CD14-positive monocyte (primary cell): ENCODE data around the gene C12orf75. TPM values are rescaled to one million over a fixed set of nuclear protein-coding genes. Genes with fewer than 3 reads are reported as not detected.

Experiments
- DNase-seq, 3 donors: peaks; one replicate each; pipeline ENCODE4 v3.0.0-alpha.2; 2011 to 2022
- H2AFZ ChIP-seq: 2 replicates; pipeline ENCODE4 v1.6.0; 2012; ENCODE audit warnings: mild to moderate bottlenecking, low read depth, low read length, inconsistent platforms; ENCODE audit not compliant: insufficient read depth, poor library complexity, severe bottlenecking
- H3K27ac ChIP-seq, 2 donors: 1 replicate in 1 of 2; 2 replicates in 1 of 2; pipeline ENCODE4 v1.5.1; 2012 to 2013; ENCODE audit warnings: low read length in 2 of 2, control low read depth in 1 of 2, inconsistent platforms in 1 of 2, low read depth in 1 of 2, mild to moderate bottlenecking in 1 of 2
- H3K27me3 ChIP-seq, 2 donors: one replicate each; pipeline versions ENCODE4 v1.6.0 to v1.6.1; 2011 to 2013; ENCODE audit warnings: low read length in 2 of 2; ENCODE audit not compliant: control insufficient read depth in 2 of 2, insufficient read depth in 2 of 2
- H3K36me3 ChIP-seq, 2 donors: replicated peaks in 1 of 2; 1 replicate in 1 of 2; 2 replicates in 1 of 2; pipeline versions ENCODE4 v1.5.1 to v1.6.1; 2012 to 2013; ENCODE audit warnings: low read length in 2 of 2, control low read depth in 1 of 2, inconsistent platforms in 1 of 2, mild to moderate bottlenecking in 1 of 2; ENCODE audit not compliant: insufficient read depth in 2 of 2, control insufficient read depth in 1 of 2
- H3K4me1 ChIP-seq, 2 donors: 1 replicate in 1 of 2; 2 replicates in 1 of 2; pipeline versions ENCODE4 v1.5.1 to v1.6.1; 2012 to 2013; ENCODE audit warnings: low read length in 2 of 2, control low read depth in 1 of 2, inconsistent platforms in 1 of 2, mild to moderate bottlenecking in 1 of 2, moderate library complexity in 1 of 2; ENCODE audit not compliant: insufficient read depth in 2 of 2, control insufficient read depth in 1 of 2
- H3K4me2 ChIP-seq: replicated peaks from 2 replicates; pipeline ENCODE3; 2012; ENCODE audit warnings: low read length, moderate library complexity, mild to moderate bottlenecking; ENCODE audit not compliant: poor library complexity, severe bottlenecking; ENCODE audit errors: extremely low read depth
- H3K4me3 ChIP-seq, 3 experiments: fragments of 200-600 bp in 1 of 3; sonication (generic) in 1 of 3; replicated peaks in 1 of 3; 1 replicate in 2 of 3; 2 replicates in 1 of 3; pipeline ENCODE4 v1.5.1; 2011 to 2013; ENCODE audit warnings: low read length in 3 of 3, mild to moderate bottlenecking in 3 of 3, control low read depth in 2 of 3, low read depth in 2 of 3, inconsistent platforms in 1 of 3, moderate library complexity in 1 of 3
- H3K79me2 ChIP-seq: 2 replicates; pipeline ENCODE4 v1.6.0; 2012; ENCODE audit warnings: mild to moderate bottlenecking, control low read depth, inconsistent platforms, low read length, moderate library complexity; ENCODE audit not compliant: insufficient read depth
- H3K9ac ChIP-seq: 2 replicates; pipeline ENCODE4 v1.6.0; 2017; ENCODE audit warnings: low read length, mild to moderate bottlenecking; ENCODE audit not compliant: insufficient read depth, poor library complexity, severe bottlenecking
- H3K9me3 ChIP-seq, 2 donors: replicated peaks in 1 of 2; 1 replicate in 1 of 2; 2 replicates in 1 of 2; pipeline versions ENCODE4 v1.5.1 to v1.6.1; 2012 to 2013; ENCODE audit warnings: low read length in 2 of 2, control low read depth in 1 of 2; ENCODE audit not compliant: control insufficient read depth in 1 of 2, insufficient read depth in 1 of 2
- H4K20me1 ChIP-seq: 2 replicates; pipeline ENCODE4 v1.6.0; 2012; ENCODE audit warnings: mild to moderate bottlenecking, low read length, control low read depth, moderate library complexity; ENCODE audit not compliant: insufficient read depth
- H3K27ac Mint-ChIP-seq, 7 donors: one replicate each; pipeline ENCODE4 v1.8.0; 2020; ENCODE audit warnings: mild to moderate bottlenecking in 7 of 7, mixed read lengths in 7 of 7, moderate library complexity in 6 of 7, inconsistent platforms in 2 of 7
- H3K27me3 Mint-ChIP-seq, 3 donors: one replicate each; pipeline ENCODE4 v1.8.0; 2021 to 2022; ENCODE audit warnings: low read depth in 3 of 3, mild to moderate bottlenecking in 3 of 3, mixed read lengths in 3 of 3, moderate library complexity in 3 of 3, inconsistent platforms in 1 of 3
- H3K36me3 Mint-ChIP-seq, 2 donors: one replicate each; pipeline ENCODE4 v1.8.0; 2020; ENCODE audit warnings: mixed read lengths in 2 of 2, inconsistent platforms in 1 of 2, mild to moderate bottlenecking in 1 of 2
- H3K4me1 Mint-ChIP-seq: one replicate; pipeline ENCODE4 v1.8.0; 2020; ENCODE audit warnings: mild to moderate bottlenecking, mixed read lengths
- H3K4me3 Mint-ChIP-seq, 2 donors: one replicate each; pipeline ENCODE4 v1.8.0; 2020; ENCODE audit warnings: mild to moderate bottlenecking in 2 of 2, mixed read lengths in 2 of 2, moderate library complexity in 1 of 2
- H3K9me3 Mint-ChIP-seq, 7 donors: one replicate each; pipeline ENCODE4 v1.8.0; 2020 to 2022; ENCODE audit warnings: mixed read lengths in 7 of 7, mild to moderate bottlenecking in 6 of 7, moderate library complexity in 6 of 7, inconsistent platforms in 2 of 7
- CTCF ChIP-seq: fragments of 200-600 bp; IDR thresholded peaks from one replicate; pipeline ENCODE4 v1.8.0; 2022; ENCODE audit warnings: antibody characterized with exemption, mild to moderate bottlenecking
- WGBS: methylation state at CpG from one replicate; pipeline ENCODE4 v1.1.5; 2013; ENCODE audit warnings: missing lambda C conversion rate; ENCODE audit not compliant: insufficient coverage; 5-methylcytosine and 5-hydroxymethylcytosine counted together
- intact Hi-C, 2 donors: fragments of 100-400 bp; cut with micrococcal nuclease; formaldehyde crosslinking; loops; one replicate each; pipeline versions ENCODE4 v1.15.0 to v1.15.1; 2023
- polyA minus RNA-seq: library from RNA; depleted of rRNA, polyadenylated mRNA; stranded (reverse); fragments of >200 nt; gene quantifications from 2 replicates; pipeline ENCODE4 v1.2.3, GENCODE V29; 2012
- polyA plus RNA-seq, 3 donors: library from polyadenylated mRNA; depleted of rRNA in 1 of 3; unstranded in 2 of 3; stranded (reverse) in 1 of 3; fragments of 300-500 nt in 2 of 3; fragments of >200 nt in 1 of 3; fragmentation: Illumina TruSeq in 2 of 3; gene quantifications; 1 replicate in 2 of 3; 2 replicates in 1 of 3; pipeline ENCODE4 v1.2.3, GENCODE V29; 2012 to 2021
- total RNA-seq, 12 experiments: library from RNA in 1 of 12; stranded (reverse) in 1 of 12; fragments of 120-200 nt in 1 of 12; gene quantifications; one replicate each; pipeline ENCODE4 v1.2.4 and lab custom pipeline; 2013 to 2026; ENCODE audit warnings: mixed read lengths in 6 of 12, inconsistent platforms in 1 of 12

The C12orf75 gene
- 0.58 TPM for total RNA-seq (2013)
- polyA plus RNA-seq (under 1 TPM; 0.45 to 0.73 (median 0.73) TPM), polyA minus RNA-seq (0.24 TPM in 1 of 2 replicates, not detected in the other), total RNA-seq (lab: John Stamatoyannopoulos, UW) (0 to 8.1 (median 0.70) reads per million in 11 experiments)

GRCh38 chr12:105330283-105330930, at the start of gene C12orf75:
TSS of gene C12orf75 (plus strand) at chr12:105330691. CDS start at chr12:105330892, 201 bp downstream.
- Histone ChIP-seq H3K4me1 (peaks cover 17 to 20% of the 10 kb centered on the region in 2 donors), H3K9ac (peak within 1 kb of the TSS; percentile 57)
- intact Hi-C loops: no loop called here

More at GRCh38 chr12:105330283-105330930, at the start of gene C12orf75:
- H3K4me3 ChIP-seq: peak within 1 kb of the TSS; percentile 25 to 76 (median 34)
- H3K27me3 ChIP-seq: peaks cover 0 to 4% of the 10 kb centered on the region in 2 donors
- WGBS: under 1% methylated on average over 58 of the region's 66 CpGs
- peak within 1 kb of the TSS; percentile 89 for H3K4me2 ChIP-seq
- TF ChIP-seq CTCF: no peak
- H3K79me2 ChIP-seq: peaks cover 12% of the 10 kb centered on the region
- H3K4me3 Mint-ChIP-seq: peak within 1 kb of the TSS; percentile 82 to 91
- H3K27ac ChIP-seq: no peak within 1 kb of the TSS
- peak within 1 kb of the TSS; percentile 70 for H2AFZ ChIP-seq
- H3K4me1 Mint-ChIP-seq: peaks cover 16% of the 10 kb centered on the region
- peak within 1 kb of the TSS in 2 of 7 donors; percentile 33 to 59 for H3K27ac Mint-ChIP-seq
- H3K9me3 Mint-ChIP-seq: no peaks in the 10 kb centered on the region
- H3K36me3 Mint-ChIP-seq: no peaks in the 10 kb centered on the region
- no peaks in the 10 kb centered on the region for H3K9me3 ChIP-seq
- peak; percentile 9 to 35 (median 10) for DNase-seq
- no peaks in the 10 kb centered on the region for H3K36me3 ChIP-seq
- no peaks in the 10 kb centered on the region for H4K20me1 ChIP-seq
- peaks cover 12 to 20% (median 14%) of the 10 kb centered on the region in 3 donors for H3K27me3 Mint-ChIP-seq
